Measurements from ENCODE around the gene PTPN22. TPM values are rescaled to one million over a fixed set of nuclear protein-coding genes. Genes with fewer than 3 reads are reported as not detected.

PTPN22 gene
- total and polyA plus RNA-seq, 9 of the 15 experiments (the other 6 are each of a cell fraction or from before 2014, with no cell fraction given), result 0.45 to 4.6 (median 1.1) TPM

GRCh38 chr1:113904674-113905434, 33.3 kb upstream of the PTPN22 start, which contains the start of the genes AP4B1 and DCLRE1B (continued):
- TF ChIP-seq ZNF318 (IDR thresholded peaks at IDR 0.05; ENCODE audit: borderline replicate concordance in 1 of 2, low read depth in 1 of 2), result no peak
- TF ChIP-seq KLF16 (IDR thresholded peaks at IDR 0.05), result peak; percentile 77
- TF ChIP-seq DMBX1 (CRISPR knock-in tag; IDR thresholded peaks at IDR 0.05; ENCODE audit: borderline replicate concordance), result no peak
- no peak for TF ChIP-seq ZNF398 (CRISPR knock-in tag; IDR thresholded peaks at IDR 0.05)
- TF ChIP-seq CREB1 (IDR thresholded peaks at IDR 0.05), result no peak; the same call in none of the 2 replicates
- peak; percentile 81 for TF ChIP-seq CREB1 (CRISPR knock-in tag; IDR thresholded peaks at IDR 0.05)
- no peak for TF ChIP-seq PBX2 (CRISPR knock-in tag; IDR thresholded peaks at IDR 0.05; ENCODE audit: low read depth)
- TF ChIP-seq PBX2 (tag; conservative IDR thresholded peaks at IDR 0.05; ENCODE audit: low read depth), result 0 out of 2 replicates have a peak, but pooled peaks have one; percentile 42
- TF ChIP-seq ZNF316 (IDR thresholded peaks at IDR 0.05), result peak; percentile 49
- TF ChIP-seq HSF4 (CRISPR knock-in tag; IDR thresholded peaks at IDR 0.05; ENCODE audit: borderline replicate concordance), result no peak
- peak; percentile 52 for TF ChIP-seq ETV1 (tag; conservative IDR thresholded peaks at IDR 0.05; ENCODE audit: low read depth)
- no peak for TF ChIP-seq ZNF561 (CRISPR knock-in tag; conservative IDR thresholded peaks at IDR 0.05)
- TF ChIP-seq EP300 (IDR thresholded peaks at IDR 0.05; ENCODE audit: low read length), result peak; percentile 80
- TF ChIP-seq LCOR (CRISPR knock-in tag; IDR thresholded peaks at IDR 0.05), result peak; percentile 99

All from K562 (cell line).